ENCODE data around the gene SLCO3A1.
A peak's percentile ranks its signal among the peaks of the same experiment; 100 is the strongest.

DNA sequence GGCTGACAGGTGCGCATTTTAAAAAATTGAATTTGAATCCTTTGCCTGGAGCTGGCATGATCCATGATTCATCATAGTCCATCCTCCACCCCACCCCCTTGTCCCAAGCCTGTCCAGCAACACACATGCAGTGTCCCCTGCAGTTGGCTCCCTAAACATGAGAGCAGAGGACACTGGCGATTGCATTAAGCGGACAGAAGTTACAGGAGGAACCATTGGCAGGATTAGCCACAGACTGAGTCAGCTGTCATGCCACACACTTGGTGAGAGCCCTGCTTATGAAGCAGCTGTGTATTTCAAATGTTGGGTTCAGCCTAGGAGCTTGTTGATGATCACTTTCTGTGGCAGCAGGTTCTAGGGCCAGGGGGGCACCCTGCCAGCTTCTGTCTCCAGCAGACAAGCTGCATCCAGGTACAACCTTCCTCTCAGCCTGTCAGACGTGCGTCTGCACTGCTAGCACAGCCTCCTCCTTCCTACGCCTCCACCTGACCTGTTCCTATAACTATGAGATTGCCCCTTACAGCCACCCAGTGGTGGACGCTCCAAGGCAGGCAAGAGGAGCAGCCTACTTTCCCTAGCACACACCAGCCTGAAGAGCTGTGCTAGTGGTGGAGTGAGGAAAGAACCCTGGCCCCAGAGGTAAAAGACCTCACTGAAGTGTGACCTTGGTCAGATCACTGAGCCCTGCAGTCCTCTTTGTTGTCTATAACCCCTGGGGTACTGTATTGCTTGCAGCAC, 121.9 kb downstream of the SLCO3A1 start:
- TF ChIP-seq, protein P1, sequence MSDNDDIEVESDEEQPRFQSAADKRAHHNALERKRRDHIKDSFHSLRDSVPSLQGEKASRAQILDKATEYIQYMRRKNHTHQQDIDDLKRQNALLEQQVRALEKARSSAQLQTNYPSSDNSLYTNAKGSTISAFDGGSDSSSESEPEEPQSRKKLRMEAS (IDR thresholded peaks at IDR 0.05): no peak
- TF ChIP-seq SIN3A (conservative IDR thresholded peaks at IDR 0.05 in 1 of 2, IDR thresholded peaks at IDR 0.05 in 1 of 2; ENCODE audit: low read depth in 1 of 2, low read length in 2 of 2): no peak
- TF ChIP-seq ASH2L (IDR thresholded peaks at IDR 0.05; ENCODE audit: low read length): no peak
- TF ChIP-seq JUND (IDR thresholded peaks at IDR 0.05; ENCODE audit: low read length): no peak
- no peak for TF ChIP-seq TAF1 (IDR thresholded peaks at IDR 0.05; ENCODE audit: low read depth, low read length)
- TF ChIP-seq, protein P2, sequence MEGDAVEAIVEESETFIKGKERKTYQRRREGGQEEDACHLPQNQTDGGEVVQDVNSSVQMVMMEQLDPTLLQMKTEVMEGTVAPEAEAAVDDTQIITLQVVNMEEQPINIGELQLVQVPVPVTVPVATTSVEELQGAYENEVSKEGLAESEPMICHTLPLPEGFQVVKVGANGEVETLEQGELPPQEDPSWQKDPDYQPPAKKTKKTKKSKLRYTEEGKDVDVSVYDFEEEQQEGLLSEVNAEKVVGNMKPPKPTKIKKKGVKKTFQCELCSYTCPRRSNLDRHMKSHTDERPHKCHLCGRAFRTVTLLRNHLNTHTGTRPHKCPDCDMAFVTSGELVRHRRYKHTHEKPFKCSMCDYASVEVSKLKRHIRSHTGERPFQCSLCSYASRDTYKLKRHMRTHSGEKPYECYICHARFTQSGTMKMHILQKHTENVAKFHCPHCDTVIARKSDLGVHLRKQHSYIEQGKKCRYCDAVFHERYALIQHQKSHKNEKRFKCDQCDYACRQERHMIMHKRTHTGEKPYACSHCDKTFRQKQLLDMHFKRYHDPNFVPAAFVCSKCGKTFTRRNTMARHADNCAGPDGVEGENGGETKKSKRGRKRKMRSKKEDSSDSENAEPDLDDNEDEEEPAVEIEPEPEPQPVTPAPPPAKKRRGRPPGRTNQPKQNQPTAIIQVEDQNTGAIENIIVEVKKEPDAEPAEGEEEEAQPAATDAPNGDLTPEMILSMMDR (IDR thresholded peaks at IDR 0.05; ENCODE audit: control extremely low read depth in 1 of 3, insufficient read depth in 1 of 3, low read depth in 1 of 3, low read length in 3 of 3): peak; percentile 9 to 31 (median 24); a peak in 3 of 4 replicates
